Large intestine (tissue), 3 donors: ENCODE data around the gene GALNT16. TPM values are rescaled to one million over a fixed set of nuclear protein-coding genes. Genes with fewer than 3 reads are reported as not detected.
"Not testable (repeated sequence)": the region's sequence is repeated elsewhere in the genome, so short reads cannot be mapped to it uniquely, and the experiment has no call there.

ENCODE experiments used
- DNase-seq, 2 donors: peaks; one replicate each; pipeline versions ENCODE4 v3.0.0 to v3.0.0-alpha.2; 2013
- H3K27ac ChIP-seq: one replicate; pipeline ENCODE4 v1.5.1; 2013; ENCODE audit warnings: low read length
- H3K27me3 ChIP-seq: 2 replicates; pipeline ENCODE4 v1.6.1; 2013; ENCODE audit warnings: low read length; ENCODE audit not compliant: control insufficient read depth, insufficient read depth
- H3K36me3 ChIP-seq: 2 replicates; pipeline ENCODE4 v1.6.1; 2013; ENCODE audit warnings: low read length; ENCODE audit not compliant: control insufficient read depth, insufficient read depth
- H3K4me1 ChIP-seq: one replicate; pipeline ENCODE4 v1.6.1; 2013; ENCODE audit warnings: low read length; ENCODE audit not compliant: control insufficient read depth, insufficient read depth
- H3K4me3 ChIP-seq: one replicate; pipeline ENCODE4 v1.5.1; 2013; ENCODE audit warnings: low read length
- H3K9me3 ChIP-seq: one replicate; pipeline ENCODE4 v1.6.1; 2013; ENCODE audit warnings: mild to moderate bottlenecking, low read depth, low read length, moderate library complexity; ENCODE audit not compliant: control insufficient read depth
- WGBS: methylation state at CpG from one replicate; pipeline ENCODE4 v1.1.5; 2013; ENCODE audit warnings: low lambda C conversion rate; ENCODE audit not compliant: insufficient coverage; 5-methylcytosine and 5-hydroxymethylcytosine counted together
- polyA plus RNA-seq: library from polyadenylated mRNA; unstranded; fragments of 120-200 nt; gene quantifications from one replicate; pipeline ENCODE4 v1.2.1, GENCODE V29; 2013

GALNT16 gene
- polyA plus RNA-seq, 1 donor: 20.4 TPM

- Histone ChIP-seq H3K27ac (peak overlapping the region; percentile 86), H3K4me1 (peaks cover 43% of the 10 kb centered on the region), H3K36me3 (no peaks in the 10 kb centered on the region), H3K4me3 (no peak overlapping the region), H3K27me3 (no peaks in the 10 kb centered on the region), H3K9me3 (no peaks in the 10 kb centered on the region)
- no CpG with 5 or more reads among the region's 2 CpGs for WGBS
- peak; percentile 61 to 86 for DNase-seq
Observed at GRCh38 chr14:69268223-69268622, 8.3 kb downstream of the GALNT16 start.

GRCh38 chr14:69268763-69269162 is 8.8 kb downstream of the GALNT16 start:
- WGBS: no CpG with 5 or more reads among the region's 4 CpGs
- peaks cover 37% of the 10 kb centered on the region for H3K4me1 ChIP-seq
- DNase-seq: no peak
- H3K27me3 ChIP-seq: no peaks in the 10 kb centered on the region
- no peaks in the 10 kb centered on the region for H3K36me3 ChIP-seq
- peak overlapping the region; percentile 86 for H3K27ac ChIP-seq
- H3K9me3 ChIP-seq: no peaks in the 10 kb centered on the region
- H3K4me3 ChIP-seq: no peak overlapping the region

- WGBS: 100% methylated on average over 1 of the region's 1 CpG
- Histone ChIP-seq H3K27me3 (no peaks in the 10 kb centered on the region), H3K36me3 (no peaks in the 10 kb centered on the region), H3K9me3 (no peaks in the 10 kb centered on the region), H3K4me1 (peaks cover 36% of the 10 kb centered on the region), H3K4me3 (no peak overlapping the region), H3K27ac (no peak overlapping the region)
- DNase-seq: no peak
Observed at GRCh38 chr14:69269381-69269780, 9.4 kb downstream of the GALNT16 start.

- WGBS: 60% methylated on average over 1 of the region's 10 CpGs
- no peak overlapping the region for H3K4me3 ChIP-seq
- no peak overlapping the region for H3K27ac ChIP-seq
- no peaks in the 10 kb centered on the region for H3K9me3 ChIP-seq
- peaks cover 33% of the 10 kb centered on the region for H3K4me1 ChIP-seq
- DNase-seq: no peak
- H3K27me3 ChIP-seq: no peaks in the 10 kb centered on the region
- H3K36me3 ChIP-seq: no peaks in the 10 kb centered on the region
Observed at GRCh38 chr14:69270097-69270496, 10.1 kb downstream of the GALNT16 start.

GRCh38 chr14:69270795-69271708 is 11.1 kb downstream of the GALNT16 start:
- no peak overlapping the region for H3K27ac ChIP-seq
- no peak for DNase-seq
- no peaks in the 10 kb centered on the region for H3K36me3 ChIP-seq
- peaks cover 25% of the 10 kb centered on the region for H3K4me1 ChIP-seq
- no CpG with 5 or more reads among the region's 21 CpGs for WGBS
- H3K9me3 ChIP-seq: no peaks in the 10 kb centered on the region
- H3K27me3 ChIP-seq: no peaks in the 10 kb centered on the region
- no peak overlapping the region for H3K4me3 ChIP-seq

- Histone ChIP-seq H3K4me3 (no peak overlapping the region), H3K9me3 (no peaks in the 10 kb centered on the region), H3K27me3 (no peaks in the 10 kb centered on the region), H3K36me3 (no peaks in the 10 kb centered on the region), H3K27ac (no peak overlapping the region), H3K4me1 (no peaks in the 10 kb centered on the region)
- DNase-seq: no peak
- no CpG with 5 or more reads among the region's 2 CpGs for WGBS
Observed at GRCh38 chr14:69274321-69274720, 14.4 kb downstream of the GALNT16 start.

- no peak overlapping the region for H3K4me3 ChIP-seq
- H3K36me3 ChIP-seq: no peaks in the 10 kb centered on the region
- H3K9me3 ChIP-seq: no peaks in the 10 kb centered on the region
- no peaks in the 10 kb centered on the region for H3K4me1 ChIP-seq
- WGBS: no CpG with 5 or more reads among the region's 2 CpGs
- no peak for DNase-seq
- no peaks in the 10 kb centered on the region for H3K27me3 ChIP-seq
- H3K27ac ChIP-seq: no peak overlapping the region
Observed at GRCh38 chr14:69275331-69275730, 15.4 kb downstream of the GALNT16 start.

- DNase-seq, H3K27me3 ChIP-seq, H3K36me3 ChIP-seq, H3K9me3 ChIP-seq, H3K27ac ChIP-seq, H3K4me3 ChIP-seq, H3K4me1 ChIP-seq: not testable (repeated sequence)
- no CpG with 5 or more reads among the region's 3 CpGs for WGBS
Observed at GRCh38 chr14:69277356-69277755, 17.4 kb downstream of the GALNT16 start.

- no CpG with 5 or more reads among the region's 9 CpGs for WGBS
- no peak overlapping the region for H3K4me3 ChIP-seq
Observed at GRCh38 chr14:69280746-69281291, 20.9 kb downstream of the GALNT16 start.

GRCh38 chr14:69281450-69282169 is 21.7 kb downstream of the GALNT16 start:
- Histone ChIP-seq H3K36me3 (no peaks in the 10 kb centered on the region), H3K27me3 (no peaks in the 10 kb centered on the region), H3K4me1 (no peaks in the 10 kb centered on the region), H3K27ac (no peak overlapping the region), H3K9me3 (no peaks in the 10 kb centered on the region), H3K4me3 (no peak overlapping the region)
- WGBS: 100% methylated on average over 2 of the region's 10 CpGs
- DNase-seq: no peak

More at GRCh38 chr14:69280746-69281291, 20.9 kb downstream of the GALNT16 start:
- H3K27me3 ChIP-seq: no peaks in the 10 kb centered on the region
- no peaks in the 10 kb centered on the region for H3K9me3 ChIP-seq
- H3K4me1 ChIP-seq: no peaks in the 10 kb centered on the region
- no peak overlapping the region for H3K27ac ChIP-seq
- H3K36me3 ChIP-seq: no peaks in the 10 kb centered on the region
- DNase-seq: no peak
